Measurements from ENCODE around the gene HERC2.
"Not testable (repeated sequence)": the region's sequence is repeated elsewhere in the genome, so short reads cannot be mapped to it uniquely, and the experiment has no call there.

The HERC2 gene

GRCh38 chr15:28197694-28198093 lies 124.3 kb downstream of the HERC2 start:
- in situ Hi-C loops (cut with MboI; ENCODE audit: low sequenced_read_pairs); H3K9me3 ChIP-seq: not testable (repeated sequence)

GRCh38 chr15:28196581-28196980 lies 125.4 kb downstream of the HERC2 start:
- peaks cover 23% of the 10 kb centered on the region for H3K36me3 ChIP-seq (replicated peaks)
- H3K27me3 ChIP-seq (ENCODE audit: low read depth); H3K4me3 ChIP-seq; in situ Hi-C loops (cut with MboI; ENCODE audit: low sequenced_read_pairs); H3K9me3 ChIP-seq; DNase-seq (ENCODE audit: low spot score in 2 of 2); H3K4me1 ChIP-seq: not testable (repeated sequence)

More at GRCh38 chr15:28197694-28198093, 124.3 kb downstream of the HERC2 start:
- not testable (repeated sequence) for H3K27me3 ChIP-seq (ENCODE audit: low read depth); H3K4me1 ChIP-seq; H3K4me3 ChIP-seq; DNase-seq (ENCODE audit: low spot score in 2 of 2)
- H3K36me3 ChIP-seq (replicated peaks), result peaks cover 22% of the 10 kb centered on the region

- no peaks in the 10 kb centered on the region for H3K4me1 ChIP-seq
- no peaks in the 10 kb centered on the region for H3K9me3 ChIP-seq
- in situ Hi-C loops (cut with MboI; ENCODE audit: low sequenced_read_pairs), result no loop called here
- H3K36me3 ChIP-seq (replicated peaks), result peaks cover 25% of the 10 kb centered on the region
- H3K4me3 ChIP-seq, result no peak overlapping the region
- DNase-seq (ENCODE audit: low spot score in 2 of 2), result no peak
- no peaks in the 10 kb centered on the region for H3K27me3 ChIP-seq (ENCODE audit: low read depth)
Measured at GRCh38 chr15:28192772-28193171, 129.2 kb downstream of the HERC2 start.

- Histone ChIP-seq H3K36me3 (replicated peaks) (peaks cover 29% of the 10 kb centered on the region), H3K27me3 (ENCODE audit: low read depth) (no peaks in the 10 kb centered on the region), H3K4me3 (no peak overlapping the region), H3K9me3 (no peaks in the 10 kb centered on the region), H3K4me1 (no peaks in the 10 kb centered on the region)
- in situ Hi-C loops (cut with MboI; ENCODE audit: low sequenced_read_pairs), result no loop called here
- no peak for DNase-seq (ENCODE audit: low spot score in 2 of 2)
Measured at GRCh38 chr15:28191832-28192231, 130.1 kb downstream of the HERC2 start.

- Histone ChIP-seq H3K27me3 (ENCODE audit: low read depth) (no peaks in the 10 kb centered on the region), H3K9me3 (no peaks in the 10 kb centered on the region), H3K4me3 (no peak overlapping the region), H3K36me3 (replicated peaks) (peaks cover 31% of the 10 kb centered on the region), H3K4me1 (no peaks in the 10 kb centered on the region)
- no peak for DNase-seq (ENCODE audit: low spot score in 2 of 2)
- in situ Hi-C loops (cut with MboI; ENCODE audit: low sequenced_read_pairs), result no loop called here
Measured at GRCh38 chr15:28190391-28191174, 131.4 kb downstream of the HERC2 start.

- in situ Hi-C loops (cut with MboI; ENCODE audit: low sequenced_read_pairs), result no loop called here
Measured at GRCh38 chr15:28185148-28185895, 136.7 kb downstream of the HERC2 start.

GRCh38 chr15:28184166-28184565 lies 137.8 kb downstream of the HERC2 start:
- peaks cover 21% of the 10 kb centered on the region for H3K36me3 ChIP-seq (replicated peaks)
- H3K4me1 ChIP-seq, result no peaks in the 10 kb centered on the region
- H3K4me3 ChIP-seq, result no peak overlapping the region
- no peak for DNase-seq (ENCODE audit: low spot score in 2 of 2)
- in situ Hi-C loops (cut with MboI; ENCODE audit: low sequenced_read_pairs), result no loop called here
- no peaks in the 10 kb centered on the region for H3K27me3 ChIP-seq (ENCODE audit: low read depth)
- H3K9me3 ChIP-seq, result no peaks in the 10 kb centered on the region

More at GRCh38 chr15:28185148-28185895, 136.7 kb downstream of the HERC2 start:
- no peak for DNase-seq (ENCODE audit: low spot score in 2 of 2)
- no peaks in the 10 kb centered on the region for H3K4me1 ChIP-seq
- H3K9me3 ChIP-seq, result no peaks in the 10 kb centered on the region
- peaks cover 22% of the 10 kb centered on the region for H3K36me3 ChIP-seq (replicated peaks)
- H3K4me3 ChIP-seq, result no peak overlapping the region
- no peaks in the 10 kb centered on the region for H3K27me3 ChIP-seq (ENCODE audit: low read depth)

GRCh38 chr15:28182731-28183130 lies 139.2 kb downstream of the HERC2 start:
- Histone ChIP-seq H3K27me3 (ENCODE audit: low read depth) (no peaks in the 10 kb centered on the region), H3K4me1 (no peaks in the 10 kb centered on the region), H3K4me3 (no peak overlapping the region), H3K36me3 (replicated peaks) (peaks cover 24% of the 10 kb centered on the region), H3K9me3 (no peaks in the 10 kb centered on the region)
- in situ Hi-C loops (cut with MboI; ENCODE audit: low sequenced_read_pairs), result no loop called here
- no peak for DNase-seq (ENCODE audit: low spot score in 2 of 2)

GRCh38 chr15:28182216-28182615 lies 139.8 kb downstream of the HERC2 start:
- H3K4me1 ChIP-seq, result no peaks in the 10 kb centered on the region
- peaks cover 21% of the 10 kb centered on the region for H3K36me3 ChIP-seq (replicated peaks)
- H3K9me3 ChIP-seq, result no peaks in the 10 kb centered on the region
- DNase-seq (ENCODE audit: low spot score in 2 of 2), result no peak
- in situ Hi-C loops (cut with MboI; ENCODE audit: low sequenced_read_pairs), result no loop called here
- H3K27me3 ChIP-seq (ENCODE audit: low read depth), result no peaks in the 10 kb centered on the region
- no peak overlapping the region for H3K4me3 ChIP-seq

- H3K4me3 ChIP-seq, result no peak overlapping the region
- in situ Hi-C loops (cut with MboI; ENCODE audit: low sequenced_read_pairs), result no loop called here
- no peaks in the 10 kb centered on the region for H3K9me3 ChIP-seq
- H3K36me3 ChIP-seq (replicated peaks), result peaks cover 17% of the 10 kb centered on the region
- no peaks in the 10 kb centered on the region for H3K27me3 ChIP-seq (ENCODE audit: low read depth)
- no peak for DNase-seq (ENCODE audit: low spot score in 2 of 2)
- H3K4me1 ChIP-seq, result no peaks in the 10 kb centered on the region
Measured at GRCh38 chr15:28181366-28181765, 140.6 kb downstream of the HERC2 start.

GRCh38 chr15:28179270-28179669 lies 142.7 kb downstream of the HERC2 start:
- no peaks in the 10 kb centered on the region for H3K27me3 ChIP-seq (ENCODE audit: low read depth)
- H3K36me3 ChIP-seq (replicated peaks), result peaks cover 21% of the 10 kb centered on the region; the same call in 1 of the 2 replicates
- in situ Hi-C loops (cut with MboI; ENCODE audit: low sequenced_read_pairs), result no loop called here
- H3K4me3 ChIP-seq, result no peak overlapping the region
- no peaks in the 10 kb centered on the region for H3K9me3 ChIP-seq
- no peak for DNase-seq (ENCODE audit: low spot score in 2 of 2)
- H3K4me1 ChIP-seq, result no peaks in the 10 kb centered on the region

GRCh38 chr15:28178727-28179126 lies 143.3 kb downstream of the HERC2 start:
- in situ Hi-C loops (cut with MboI; ENCODE audit: low sequenced_read_pairs), result no loop called here
- H3K36me3 ChIP-seq (replicated peaks), result peaks cover 21% of the 10 kb centered on the region; the same call in 1 of the 2 replicates
- DNase-seq (ENCODE audit: low spot score in 2 of 2), result no peak
- H3K4me3 ChIP-seq, result no peak overlapping the region
- H3K9me3 ChIP-seq, result no peaks in the 10 kb centered on the region
- no peaks in the 10 kb centered on the region for H3K4me1 ChIP-seq
- no peaks in the 10 kb centered on the region for H3K27me3 ChIP-seq (ENCODE audit: low read depth)

- Histone ChIP-seq H3K9me3 (no peaks in the 10 kb centered on the region), H3K4me1 (no peaks in the 10 kb centered on the region), H3K27me3 (ENCODE audit: low read depth) (no peaks in the 10 kb centered on the region), H3K36me3 (replicated peaks) (peaks cover 21% of the 10 kb centered on the region; the same call in 1 of the 2 replicates), H3K4me3 (no peak overlapping the region)
- no peak for DNase-seq (ENCODE audit: low spot score in 2 of 2)
- in situ Hi-C loops (cut with MboI; ENCODE audit: low sequenced_read_pairs), result no loop called here
Measured at GRCh38 chr15:28178290-28178689, 143.7 kb downstream of the HERC2 start.

- H3K36me3 ChIP-seq (replicated peaks), result peaks cover 40% of the 10 kb centered on the region
- no peaks in the 10 kb centered on the region for H3K9me3 ChIP-seq
- no peaks in the 10 kb centered on the region for H3K4me1 ChIP-seq
- in situ Hi-C loops (cut with MboI; ENCODE audit: low sequenced_read_pairs), result no loop called here
- no peaks in the 10 kb centered on the region for H3K27me3 ChIP-seq (ENCODE audit: low read depth)
- DNase-seq (ENCODE audit: low spot score in 2 of 2), result no peak
- no peak overlapping the region for H3K4me3 ChIP-seq
Measured at GRCh38 chr15:28169366-28169765, 152.6 kb downstream of the HERC2 start.

Data from HAP-1 (cell line).